Measurements from ENCODE around the gene TSPAN2.

TSPAN2 gene

GRCh38 chr1:115041654-115042053 is 47.6 kb downstream of the TSPAN2 start:
- H3K27ac ChIP-seq, result no peak overlapping the region
- no peak for DNase-seq
- H3K27me3 ChIP-seq, result no peaks in the 10 kb centered on the region
- H3K36me3 ChIP-seq, result peaks cover 0 to 36% (median 24%) of the 10 kb centered on the region in 3 donors
- no peak overlapping the region for H3K4me3 ChIP-seq
- intact Hi-C loops (cut with DNase I; ENCODE audit: low total_unique reads), result no loop called here
- no peak for TF ChIP-seq CTCF (IDR thresholded peaks at IDR 0.05)
- H3K9me3 ChIP-seq, result no peaks in the 10 kb centered on the region
- peaks cover 0 to 9% (median 6%) of the 10 kb centered on the region in 4 donors for H3K4me1 ChIP-seq

- no peak overlapping the region for H3K27ac ChIP-seq
- TF ChIP-seq CTCF (IDR thresholded peaks at IDR 0.05), result no peak
- H3K9me3 ChIP-seq, result no peaks in the 10 kb centered on the region
- no peak for DNase-seq
- H3K36me3 ChIP-seq, result peaks cover 0 to 36% (median 24%) of the 10 kb centered on the region in 3 donors
- H3K27me3 ChIP-seq, result no peaks in the 10 kb centered on the region
- H3K4me3 ChIP-seq, result no peak overlapping the region
- intact Hi-C loops (cut with DNase I; ENCODE audit: low total_unique reads), result no loop called here
- H3K4me1 ChIP-seq, result peaks cover 0 to 14% (median 8%) of the 10 kb centered on the region in 4 donors
Measured at GRCh38 chr1:115040501-115040900, 48.8 kb downstream of the TSPAN2 start.

- Histone ChIP-seq H3K36me3 (peaks cover 0 to 22% (median 14%) of the 10 kb centered on the region in 3 donors), H3K27me3 (no peaks in the 10 kb centered on the region), H3K27ac (peak overlapping the region in 1 of 2 donors; percentile 32), H3K4me1 (peaks cover 0 to 14% (median 8%) of the 10 kb centered on the region in 4 donors), H3K4me3 (no peak overlapping the region), H3K9me3 (no peaks in the 10 kb centered on the region)
- intact Hi-C loops (cut with DNase I; ENCODE audit: low total_unique reads), result loop anchor here (10.0 kb wide), 1 partner anchor 52 kb away; no protein-coding TSS in a partner anchor
- no peak for DNase-seq
- TF ChIP-seq CTCF (IDR thresholded peaks at IDR 0.05), result no peak
Measured at GRCh38 chr1:115036814-115037507, 52.3 kb downstream of the TSPAN2 start.

- H3K27me3 ChIP-seq, result no peaks in the 10 kb centered on the region
- peaks cover 0 to 9% (median 4%) of the 10 kb centered on the region in 3 donors for H3K36me3 ChIP-seq
- H3K27ac ChIP-seq, result no peak overlapping the region
- no peak for DNase-seq
- TF ChIP-seq CTCF (IDR thresholded peaks at IDR 0.05), result no peak
- intact Hi-C loops (cut with DNase I; ENCODE audit: low total_unique reads), result loop anchor here (10.0 kb wide), 1 partner anchor 51 kb away; no protein-coding TSS in a partner anchor
- no peak overlapping the region for H3K4me3 ChIP-seq
- H3K9me3 ChIP-seq, result no peaks in the 10 kb centered on the region
- peaks cover 0 to 14% (median 8%) of the 10 kb centered on the region in 4 donors for H3K4me1 ChIP-seq
Measured at GRCh38 chr1:115035652-115036051, 53.7 kb downstream of the TSPAN2 start.

GRCh38 chr1:115031595-115031994 is 57.7 kb downstream of the TSPAN2 start:
- no peak for TF ChIP-seq CTCF (IDR thresholded peaks at IDR 0.05)
- no peaks in the 10 kb centered on the region for H3K27me3 ChIP-seq
- H3K9me3 ChIP-seq, result no peaks in the 10 kb centered on the region
- no peaks in the 10 kb centered on the region for H3K36me3 ChIP-seq
- no peak overlapping the region for H3K27ac ChIP-seq
- DNase-seq, result no peak
- intact Hi-C loops (cut with DNase I; ENCODE audit: low total_unique reads), result loop anchor here (10.0 kb wide), 1 partner anchor 47 kb away; no protein-coding TSS in a partner anchor
- H3K4me1 ChIP-seq, result peaks cover 0 to 5% (median 1%) of the 10 kb centered on the region in 4 donors
- H3K4me3 ChIP-seq, result no peak overlapping the region

Data from tibial artery (tissue), 4 donors.